NCI-H1417 treated with DMSO at 0.1 percent for 48 hours (cell line): ENCODE measurements around the gene POU2F1.
"Not testable (repeated sequence)": the region's sequence is repeated elsewhere in the genome, so short reads cannot be mapped to it uniquely, and the experiment has no call there.

Experiments used
- DNase-seq: peaks from one replicate; lab custom pipeline; 2025; lab: John Stamatoyannopoulos, UW

The POU2F1 gene

DNA sequence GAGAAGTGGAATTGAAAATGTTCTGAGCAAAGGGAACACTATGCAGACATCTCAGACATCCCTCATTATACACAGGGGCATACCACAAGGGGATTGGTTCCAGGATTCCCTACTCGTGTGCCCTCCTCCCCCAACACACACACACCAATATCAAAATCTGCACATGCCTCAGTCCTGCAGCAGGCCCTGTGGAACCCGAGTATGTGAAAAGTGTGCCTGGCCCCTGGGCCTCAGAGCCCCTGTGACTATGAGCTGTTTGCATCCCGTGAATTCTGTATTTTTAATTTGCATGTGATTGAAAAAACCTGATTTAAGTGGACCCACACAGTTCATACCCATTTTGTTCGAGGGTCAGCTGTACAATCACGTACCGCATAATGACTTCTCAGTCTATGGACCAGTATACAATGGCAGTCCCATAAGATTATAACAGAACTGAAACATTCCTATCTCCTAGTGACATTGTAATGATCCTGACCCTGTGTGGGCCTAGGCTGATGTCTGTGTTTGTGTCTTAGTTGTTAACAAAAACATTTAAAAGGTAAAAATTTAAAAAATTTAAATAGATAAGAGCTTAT lies 11.3 kb downstream of the POU2F1 start:
- no peak for DNase-seq

DNA sequence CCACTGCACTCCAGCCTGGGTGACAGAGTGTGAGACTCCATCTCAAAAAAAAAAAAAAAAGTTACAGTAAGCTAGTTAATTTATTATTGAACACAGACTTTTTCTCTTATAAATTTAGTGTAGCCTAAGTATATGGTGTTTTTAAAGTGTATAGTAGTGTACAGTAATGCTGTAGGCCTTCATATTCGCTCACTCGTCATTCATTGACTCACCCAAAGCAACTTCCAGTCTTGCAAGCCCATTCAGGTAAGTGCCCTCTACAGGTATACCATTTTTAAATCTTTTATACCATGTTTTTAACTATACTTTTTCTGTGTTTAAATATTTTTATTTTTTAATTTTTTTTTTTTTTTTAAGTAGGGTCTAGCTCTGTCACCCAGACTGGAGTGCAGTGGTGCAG lies 12.1 kb downstream of the POU2F1 start:
- DNase-seq = no peak

DNA sequence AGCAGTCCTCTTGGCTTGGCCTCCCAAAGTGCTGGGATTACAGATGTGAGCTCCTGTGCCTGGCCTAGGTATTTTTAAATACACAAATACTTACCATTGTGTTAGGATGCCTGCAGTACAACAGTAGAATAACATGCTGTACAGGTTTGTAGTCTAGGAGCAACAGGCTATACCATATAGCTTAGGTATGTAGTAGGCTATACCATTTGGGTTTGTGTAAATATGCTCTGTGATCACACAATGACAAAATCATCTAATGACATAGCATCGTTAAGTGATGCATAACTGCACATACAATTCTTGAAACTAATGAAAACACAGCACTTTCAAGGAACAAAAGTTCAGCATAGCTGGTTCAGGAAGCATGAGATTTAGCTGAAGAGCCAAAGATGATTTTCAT lies 12.7 kb downstream of the POU2F1 start:
- no peak for DNase-seq

DNA sequence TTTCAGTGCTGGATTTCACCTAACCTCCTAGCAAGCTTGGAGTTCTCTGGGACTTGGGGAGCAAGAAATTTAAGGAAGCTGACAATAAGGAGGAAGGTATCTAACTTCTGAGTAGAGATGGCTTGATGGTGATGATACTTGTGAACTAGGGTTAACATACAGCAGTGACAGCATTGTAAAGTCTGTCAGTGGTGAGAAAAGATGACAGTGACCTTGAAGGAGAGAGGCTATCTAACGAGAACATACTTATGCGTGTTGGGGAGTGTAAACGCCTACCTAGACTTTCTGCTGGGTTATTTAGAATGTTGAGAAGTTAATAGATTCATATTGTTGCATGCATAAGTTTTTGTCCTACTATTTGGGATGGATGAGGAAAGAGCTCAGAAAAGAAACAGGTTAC lies 16.3 kb downstream of the POU2F1 start:
- no peak for DNase-seq

DNA sequence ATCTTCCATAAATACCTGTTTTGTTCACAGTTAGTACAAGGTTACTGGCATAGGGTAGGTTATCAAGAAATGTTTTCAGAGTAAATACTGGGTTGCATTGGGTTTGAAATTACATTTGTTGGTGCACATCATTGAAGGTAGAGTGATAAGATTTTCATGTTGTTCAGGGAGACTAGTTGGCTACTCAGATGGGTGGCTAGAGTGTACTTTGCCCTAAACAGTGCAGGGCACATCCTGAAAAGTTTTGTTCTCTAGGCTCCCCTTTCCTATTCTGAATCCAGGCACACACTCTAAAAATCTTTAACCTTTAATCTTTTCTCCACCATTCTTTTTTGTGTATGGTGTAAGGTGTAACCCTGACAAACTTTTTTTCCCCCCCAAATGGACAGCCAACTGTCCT lies 18.0 kb downstream of the POU2F1 start:
- DNase-seq = no peak

DNA sequence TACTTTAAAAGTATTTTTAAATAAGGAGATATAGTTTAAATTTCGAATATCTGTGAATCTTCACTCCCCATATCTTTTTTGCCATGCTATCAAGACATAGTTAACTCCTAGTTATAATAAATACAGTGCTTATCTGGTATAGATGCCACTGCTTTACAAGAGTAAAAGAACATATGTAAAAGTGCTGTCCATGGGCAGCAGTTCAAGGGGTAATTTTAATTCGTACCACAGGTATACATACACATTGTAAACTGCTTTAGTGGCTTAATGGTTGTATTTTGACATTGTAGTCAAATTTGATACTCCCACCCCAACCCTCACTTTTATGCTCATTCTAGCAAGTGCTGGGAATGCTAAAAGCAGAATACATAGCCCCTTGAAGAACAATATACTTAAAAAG lies 18.6 kb downstream of the POU2F1 start:
- no peak for DNase-seq

DNA sequence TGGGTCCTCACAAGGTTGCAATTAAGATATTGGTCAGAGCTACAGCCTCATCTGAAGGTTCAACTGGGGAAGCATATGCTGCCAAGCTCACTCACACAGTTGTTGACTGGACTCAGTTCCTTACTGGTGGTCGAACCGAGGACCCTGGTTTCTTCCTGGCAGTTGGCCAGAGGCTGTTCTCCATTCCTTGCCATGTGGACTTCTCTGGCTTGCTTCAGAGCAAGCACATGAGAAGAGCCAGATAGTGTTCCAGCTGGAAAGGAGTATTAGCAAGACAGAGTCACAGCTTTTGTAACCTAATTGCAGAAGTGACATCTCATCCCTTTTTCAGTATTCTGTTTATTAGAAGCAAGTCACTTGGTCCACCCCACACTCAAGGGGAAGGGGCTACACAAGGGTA lies 23.6 kb downstream of the POU2F1 start:
- no peak for DNase-seq

DNA sequence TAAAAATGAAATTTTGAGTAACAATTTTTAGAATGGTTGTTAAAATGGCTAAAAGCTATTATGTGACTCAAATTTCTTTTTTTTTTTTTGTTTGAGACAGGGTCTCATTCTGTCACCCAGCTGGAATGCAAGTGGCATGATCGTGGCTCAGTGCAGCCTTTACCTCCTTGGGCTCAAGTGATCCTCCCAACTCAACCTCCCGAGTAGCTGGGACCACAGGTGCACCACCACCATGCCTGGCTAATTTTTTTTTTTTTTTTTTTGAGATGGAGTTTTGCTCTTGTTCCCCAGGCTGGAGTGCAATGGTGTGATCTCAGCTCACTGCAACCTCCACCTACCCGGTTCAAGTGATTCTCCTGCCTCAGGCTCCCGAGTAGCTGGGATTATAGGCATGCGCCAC lies 24.5 kb downstream of the POU2F1 start:
- DNase-seq = not testable (repeated sequence)

DNA sequence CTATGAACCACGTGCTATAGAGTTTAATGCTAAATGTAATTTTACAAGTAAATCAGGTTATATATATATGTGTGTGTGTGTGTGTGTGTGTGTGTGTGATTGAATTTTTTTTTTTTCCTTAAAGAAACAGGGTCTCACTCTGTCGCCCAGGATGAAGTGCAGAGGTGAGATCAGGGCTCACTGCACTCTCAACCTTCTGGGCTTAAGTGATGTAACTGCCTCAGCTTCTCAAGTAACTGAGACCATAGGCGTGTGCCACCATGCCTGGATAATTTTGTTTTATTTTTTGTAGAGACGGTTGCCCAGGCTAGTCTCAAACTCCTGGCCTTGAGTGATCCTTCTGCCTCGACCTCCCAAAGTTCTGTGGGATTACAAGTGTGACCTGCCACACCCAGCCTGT lies 26.3 kb downstream of the POU2F1 start:
- no peak for DNase-seq

DNA sequence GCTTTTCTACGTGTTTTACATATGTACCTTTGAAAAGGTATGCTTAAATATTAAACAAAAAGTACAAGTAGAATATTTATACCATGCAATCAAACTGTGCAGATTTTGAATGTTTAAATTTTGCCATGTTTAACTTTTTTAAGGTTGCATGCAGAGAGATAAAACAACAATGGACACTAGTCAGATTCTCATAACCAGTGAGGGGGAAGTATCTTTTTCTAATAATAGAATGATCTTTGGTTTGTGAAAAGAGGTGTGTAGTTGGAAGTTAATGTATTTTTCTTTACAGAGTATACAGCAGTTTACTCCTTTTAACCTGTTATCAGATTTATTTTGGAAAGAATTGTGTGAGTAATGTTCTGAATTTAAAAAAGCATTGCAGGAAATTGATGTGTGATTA lies 27.1 kb downstream of the POU2F1 start:
- DNase-seq = no peak

DNA sequence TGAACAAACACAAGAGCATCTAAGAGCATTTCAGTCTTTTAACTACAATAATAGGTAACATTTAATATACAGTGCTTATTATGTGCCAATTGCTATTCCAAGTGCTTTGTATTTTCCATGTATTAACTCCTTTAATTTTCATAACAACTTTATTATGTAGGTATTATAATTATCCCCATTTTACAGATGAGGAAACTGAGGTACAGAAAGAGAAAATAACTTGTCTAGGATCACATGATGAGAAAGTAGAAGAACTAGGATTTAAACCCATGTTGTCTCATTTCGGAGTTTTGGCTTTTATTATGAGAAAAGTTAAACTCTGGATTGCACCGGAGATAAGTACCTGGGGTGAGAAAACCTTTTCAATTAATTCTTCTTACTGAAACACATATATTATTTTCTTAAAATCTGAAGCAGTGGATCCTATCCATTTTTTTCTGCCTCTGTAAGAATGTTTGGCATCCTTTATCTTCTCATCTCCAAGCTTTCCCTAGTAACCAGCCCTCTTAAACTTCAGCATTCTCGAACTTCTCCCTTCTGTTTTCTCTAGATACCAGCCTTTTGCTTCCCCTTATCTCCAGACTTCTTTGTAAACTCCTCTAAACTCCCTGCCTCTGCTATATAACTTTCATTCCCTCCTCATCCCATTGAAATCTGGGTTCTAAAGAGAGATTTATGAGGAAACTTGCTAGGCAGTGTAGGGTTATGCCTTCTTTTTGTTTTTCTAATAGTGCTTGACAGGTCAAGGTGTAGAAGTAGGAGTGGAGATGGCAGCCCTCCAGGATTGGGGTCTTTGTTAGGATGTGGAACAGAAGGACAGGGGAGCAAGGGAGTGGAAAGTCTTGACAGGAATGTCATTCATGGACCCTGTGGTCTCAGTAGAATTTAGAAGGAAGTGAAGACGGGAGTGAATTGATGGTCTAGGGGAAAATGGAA lies 28.3 kb downstream of the POU2F1 start:
- no peak for DNase-seq

DNA sequence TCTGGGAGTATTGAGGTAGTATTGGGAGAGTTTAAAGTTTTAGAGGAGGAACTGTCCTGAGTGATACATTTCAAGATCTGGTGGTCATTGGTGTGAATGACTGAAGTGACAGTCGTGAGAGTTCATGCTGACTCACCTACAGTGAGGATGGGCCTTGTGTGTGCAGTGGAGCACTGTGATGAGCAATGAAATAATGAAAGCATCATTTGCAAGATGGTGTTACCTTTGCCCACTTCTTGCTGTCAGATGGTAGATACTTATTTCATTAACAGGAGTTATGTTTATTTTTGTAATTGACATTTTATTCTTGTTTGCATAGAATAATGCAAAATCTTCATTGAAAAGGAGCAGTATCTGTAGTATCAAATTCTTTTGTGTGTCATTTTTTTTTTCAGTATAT lies 29.0 kb downstream of the POU2F1 start:
- no peak for DNase-seq

DNA sequence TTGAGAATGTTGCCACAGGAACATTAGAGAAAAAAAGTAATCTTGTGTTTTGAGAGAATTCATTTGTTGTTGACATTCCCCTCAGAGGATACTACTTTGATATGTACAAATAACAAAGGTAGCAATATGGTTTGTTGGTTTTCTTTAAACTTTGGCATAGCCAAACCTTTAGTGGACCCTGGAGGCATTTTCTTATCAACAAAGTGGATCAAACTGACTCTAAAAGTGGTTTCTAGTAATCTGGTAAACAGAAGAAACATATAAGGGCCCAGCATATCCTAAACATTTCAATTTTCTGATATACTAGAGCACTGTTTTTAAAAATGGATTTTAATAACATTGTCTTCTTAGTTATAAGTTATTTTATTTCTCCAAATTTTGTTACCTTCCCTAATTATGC lies 29.8 kb downstream of the POU2F1 start:
- DNase-seq = no peak

DNA sequence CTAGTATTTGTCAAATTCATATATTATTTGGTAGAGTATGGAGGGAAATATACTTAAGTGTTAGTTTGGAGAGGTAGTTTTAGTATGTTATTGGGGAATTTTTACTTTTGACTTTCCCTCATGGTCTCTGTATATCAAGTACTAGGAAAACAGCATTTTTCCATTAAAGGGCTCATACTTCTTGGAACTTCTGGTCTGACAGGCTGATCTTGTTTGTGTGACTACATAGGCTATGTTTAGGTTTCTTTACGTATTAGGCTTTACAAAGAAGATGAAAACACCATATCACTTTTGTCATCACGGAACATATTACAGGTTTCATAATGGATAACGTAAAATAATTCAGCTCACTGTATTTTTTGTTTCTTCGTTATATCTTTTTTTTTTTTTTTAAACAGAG lies 30.8 kb downstream of the POU2F1 start:
- no peak for DNase-seq

DNA sequence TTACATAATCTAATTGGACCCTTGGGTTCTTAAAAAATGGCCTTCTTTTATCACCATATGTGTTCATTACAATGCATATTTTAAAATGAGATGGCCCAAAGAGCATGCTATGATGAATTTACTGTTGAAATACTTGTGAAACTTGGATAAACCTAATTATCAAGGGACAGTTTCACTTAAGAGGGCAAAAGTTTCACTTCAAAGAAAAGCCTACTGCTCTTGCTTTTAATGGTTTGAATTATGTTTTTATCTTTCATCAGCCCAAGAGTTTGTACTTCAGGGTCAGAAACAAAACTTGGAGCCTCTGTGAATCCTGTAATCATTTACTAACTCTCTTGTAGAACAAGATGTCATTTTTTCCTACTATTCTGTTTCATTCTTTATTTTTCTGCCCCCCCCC lies 32.3 kb downstream of the POU2F1 start:
- no peak for DNase-seq

DNA sequence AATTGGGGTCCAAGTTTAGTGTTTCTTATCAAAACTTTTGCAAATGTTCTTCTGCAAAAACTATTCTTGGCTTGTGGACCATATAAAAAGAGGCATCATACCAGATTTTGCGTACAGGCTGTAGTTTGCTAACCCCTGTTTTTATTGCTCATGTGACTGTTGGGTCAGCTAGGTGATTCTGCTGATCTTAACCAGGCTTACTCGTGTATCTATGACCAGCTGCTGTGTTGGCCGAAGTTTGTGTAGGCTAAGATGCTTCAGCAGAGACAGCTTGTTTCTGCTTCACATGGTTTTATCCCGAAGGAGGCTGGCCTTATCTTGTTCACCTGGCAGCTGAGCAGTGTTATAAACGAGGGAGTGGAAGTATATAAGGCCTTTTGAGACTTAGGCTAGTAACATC lies 38.2 kb downstream of the POU2F1 start:
- DNase-seq = no peak

DNA sequence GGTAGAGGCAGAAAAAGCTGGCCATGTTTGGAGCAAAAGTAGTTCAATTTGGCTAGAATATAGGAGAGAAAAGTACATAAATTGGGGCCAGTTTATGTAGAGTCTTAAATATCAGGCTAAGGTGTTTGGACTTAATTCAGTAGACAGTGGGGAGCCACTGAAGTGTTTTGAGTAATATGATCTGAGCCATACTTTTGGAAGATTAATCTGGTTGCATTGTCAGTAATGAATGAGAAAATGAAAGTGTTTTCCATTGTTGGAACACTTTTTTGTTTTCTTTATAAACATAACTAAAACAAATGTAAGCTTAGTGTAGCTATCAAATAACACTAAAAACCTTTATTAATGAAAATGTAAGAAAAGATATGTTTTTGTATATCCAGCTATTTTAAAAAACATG lies 42.1 kb downstream of the POU2F1 start:
- no peak for DNase-seq

DNA sequence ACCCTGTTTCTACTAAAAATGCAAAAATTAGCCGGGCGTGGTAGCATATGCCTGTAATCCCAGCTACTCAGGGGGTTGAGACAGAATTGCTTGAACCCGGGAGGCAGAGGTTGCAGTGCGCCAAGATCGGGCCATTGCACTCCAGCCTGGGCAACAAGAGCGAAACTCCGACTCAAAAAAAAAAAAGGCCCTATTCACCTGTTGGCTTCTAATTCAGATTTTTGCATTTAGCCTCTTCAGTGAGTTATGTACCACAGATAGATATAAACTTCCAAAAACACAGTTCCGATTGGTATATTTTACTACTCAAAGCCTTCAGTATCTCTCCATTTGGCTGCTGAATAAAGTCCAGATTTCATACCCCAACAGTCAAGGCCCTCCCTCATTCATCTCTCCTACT lies 42.7 kb downstream of the POU2F1 start:
- no peak for DNase-seq

DNA sequence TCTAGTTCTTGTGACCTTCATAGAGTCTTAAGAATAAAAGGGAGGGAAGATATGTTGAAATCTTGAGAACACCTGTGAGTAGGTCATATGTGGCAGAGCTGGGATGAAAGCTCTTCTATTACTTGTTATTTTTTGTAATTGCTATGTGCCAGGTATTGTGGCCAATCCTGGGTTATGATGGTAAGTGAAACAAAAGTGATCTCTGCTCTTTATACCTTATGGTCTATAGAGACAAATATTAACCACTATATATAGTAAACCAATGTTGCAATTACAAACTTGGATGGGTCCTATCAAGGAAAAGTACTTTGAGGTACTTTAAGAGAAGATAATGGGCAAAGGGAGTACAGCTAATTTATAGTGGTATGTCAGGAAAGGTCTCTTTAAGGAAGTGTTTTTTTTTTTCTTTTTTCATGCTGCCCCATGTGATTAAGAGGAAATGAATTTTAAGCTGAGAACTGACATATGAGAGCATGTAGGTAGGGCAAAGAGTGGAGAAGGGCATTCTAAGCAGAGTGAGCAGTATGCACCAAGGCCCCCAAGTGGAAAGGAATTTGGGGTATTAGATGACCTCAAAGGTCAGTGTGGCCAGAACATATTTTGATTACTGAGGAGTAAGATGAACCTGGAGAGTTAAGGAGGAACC lies 43.3 kb downstream of the POU2F1 start:
- no peak for DNase-seq

DNA sequence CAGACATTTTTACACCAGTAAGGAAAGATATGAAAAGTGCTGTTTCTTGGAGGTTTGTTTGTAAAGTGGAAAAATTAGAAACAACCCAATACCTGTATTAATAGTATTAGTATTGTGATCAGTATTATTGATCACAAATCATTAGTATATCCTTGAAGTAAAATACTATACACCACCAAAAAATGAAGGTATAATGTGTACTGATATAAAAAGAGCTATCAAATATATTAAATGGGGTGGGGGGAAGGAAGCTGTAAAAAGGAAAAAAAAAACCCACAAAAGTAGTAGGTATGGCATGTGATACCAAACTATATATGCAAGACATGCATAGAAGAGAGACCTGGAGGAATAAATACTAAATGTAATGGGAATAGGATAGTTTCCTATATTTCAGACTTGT lies 46.3 kb downstream of the POU2F1 start:
- DNase-seq = no peak

DNA sequence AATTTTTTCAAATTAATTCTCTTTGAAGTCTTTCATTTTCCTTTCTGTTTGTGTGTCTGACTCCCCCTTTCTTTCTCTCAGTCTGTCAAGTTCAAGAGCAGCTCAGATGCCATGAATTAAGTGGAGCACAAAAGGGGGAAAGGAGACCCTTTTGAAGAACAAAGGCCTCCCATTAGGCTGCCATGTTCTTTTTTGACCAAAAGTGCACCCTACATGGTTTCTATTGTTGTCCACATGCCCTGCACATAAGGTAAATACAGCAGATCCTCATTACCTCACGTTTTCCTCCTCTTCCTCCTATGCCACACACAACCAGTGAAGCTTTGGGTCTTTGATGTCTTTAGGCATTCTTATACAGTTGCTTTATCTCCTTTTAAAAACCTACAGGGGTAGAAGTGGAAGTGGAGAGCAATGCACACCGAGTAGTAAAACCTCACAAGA lies 47.7 kb downstream of the POU2F1 start:
- DNase-seq = no peak

DNA sequence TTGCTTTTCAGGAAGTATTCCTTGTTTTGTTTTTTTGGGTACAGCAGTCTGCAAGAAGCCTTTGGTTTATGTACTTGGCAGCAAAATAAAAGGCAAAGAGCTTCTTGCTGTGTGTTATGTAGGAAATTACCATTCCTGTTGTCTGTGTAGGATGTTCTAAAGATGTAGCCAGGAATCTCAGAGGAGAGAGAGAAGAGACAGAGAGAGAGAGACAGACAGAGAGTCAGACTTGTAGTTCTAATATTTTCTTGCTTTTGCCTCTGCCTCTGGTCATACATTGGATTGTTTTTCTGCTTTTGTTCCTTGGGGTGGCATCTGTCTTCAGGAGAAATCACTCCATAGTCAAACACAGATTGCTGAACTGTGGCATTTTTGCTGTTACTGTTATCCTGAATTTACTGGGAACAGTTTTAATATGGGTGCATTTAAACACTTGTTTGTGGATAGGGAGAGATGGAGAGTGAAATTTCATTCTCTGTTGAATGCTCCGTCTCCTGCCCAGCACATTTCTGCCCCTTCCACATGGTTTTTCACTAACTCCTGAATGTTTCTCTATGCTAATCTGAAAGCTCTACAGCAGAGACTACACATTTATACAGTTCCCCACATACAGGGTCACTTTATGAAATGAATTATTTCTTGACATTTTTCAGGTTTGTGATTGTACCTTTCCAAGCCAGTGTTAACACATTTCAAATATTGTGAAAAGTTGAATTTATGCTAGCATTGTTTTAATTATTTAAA lies 49.8 kb downstream of the POU2F1 start:
- DNase-seq = no peak
